GM23248 (cell line): ENCODE results near the gene MMP17.

Experiments
- EZH2 ChIP-seq: fragments of 200-600 bp; sonication (generic); IDR thresholded peaks from 2 replicates; pipeline ENCODE4 v1.6.1; 2018; ENCODE audit warnings: antibody characterized with exemption, mild to moderate bottlenecking; ENCODE audit not compliant: insufficient read depth, poor library complexity, severe bottlenecking
- EZH2phosphoT487 ChIP-seq: fragments of 200-600 bp; sonication (generic); IDR thresholded peaks from 2 replicates; pipeline ENCODE4 v1.6.1; 2018; ENCODE audit warnings: antibody characterized with exemption, moderate library complexity, mild to moderate bottlenecking, low read depth; ENCODE audit not compliant: insufficient read depth

DNA sequence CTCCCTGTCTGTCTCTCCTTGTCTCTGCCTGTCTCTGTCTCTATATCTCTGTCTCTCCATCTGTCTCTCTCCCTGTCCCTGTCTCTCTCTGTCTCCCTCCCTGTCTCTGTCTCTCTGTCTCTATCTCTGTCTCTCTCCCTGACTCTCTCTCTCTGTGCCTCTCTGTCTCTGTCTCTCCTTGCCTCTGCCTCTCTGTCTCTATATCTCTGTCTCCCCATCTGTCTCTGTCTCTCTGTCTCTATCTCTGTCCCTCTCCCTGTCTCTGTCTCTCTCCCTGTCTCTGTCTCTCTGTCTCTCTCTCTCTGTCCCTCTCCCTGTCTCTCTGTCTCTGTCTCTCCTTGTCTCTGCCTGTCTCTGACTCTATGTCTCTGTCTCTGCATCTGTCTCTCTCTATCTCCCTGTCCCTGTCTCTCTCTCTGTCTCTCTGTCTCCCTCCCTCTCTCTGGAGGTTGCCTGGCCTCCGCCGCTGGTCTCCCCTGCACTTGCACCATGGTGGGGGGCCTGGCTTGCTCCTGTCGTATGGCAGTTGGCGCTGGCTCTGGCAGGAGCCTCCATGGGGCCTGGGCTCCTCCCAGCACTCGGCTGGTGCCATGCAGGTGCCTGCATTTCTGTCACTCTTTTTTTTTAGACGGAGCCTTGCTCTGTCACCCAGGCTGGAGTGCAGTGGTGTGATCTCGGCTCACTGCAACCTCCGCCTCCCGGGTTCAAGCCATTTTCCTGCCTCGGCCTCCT, 28.3 kb downstream of the MMP17 start:
- no peak for TF ChIP-seq EZH2
- TF ChIP-seq EZH2phosphoT487, result no peak
